Stomach (tissue), 9 donors: ENCODE results near the gene PRDM2. TPM values are rescaled to one million over a fixed set of nuclear protein-coding genes. Genes with fewer than 3 reads are reported as not detected.

Experiments
- DNase-seq, 2 donors: peaks; one replicate each; pipeline versions ENCODE4 v3.0.0 to v3.0.0-alpha.2; 2013 to 2019
- H3K27ac ChIP-seq, 5 donors: fragments of 200-600 bp in 4 of 5; sonication (generic) in 4 of 5; one replicate each; pipeline ENCODE4 v1.5.1; 2013 to 2019; ENCODE audit warnings: mild to moderate bottlenecking in 1 of 5, moderate library complexity in 1 of 5
- H3K27me3 ChIP-seq, 3 donors: fragments of 200-600 bp; sonication (generic); one replicate each; pipeline ENCODE4 v1.5.1; 2017 to 2019; ENCODE audit warnings: mixed run types in 1 of 3
- H3K36me3 ChIP-seq, 4 donors: fragments of 200-600 bp; sonication (generic); 1 replicate in 3 of 4; 2 replicates in 1 of 4; pipeline ENCODE4 v1.5.1; 2016 to 2019
- H3K4me1 ChIP-seq, 4 donors: fragments of 200-600 bp; sonication (generic); one replicate each; pipeline ENCODE4 v1.5.1; 2016 to 2019
- H3K4me3 ChIP-seq, 4 donors: fragments of 200-600 bp; sonication (generic) in 3 of 4; one replicate each; pipeline ENCODE4 v1.5.1; 2016 to 2019; ENCODE audit warnings: mild to moderate bottlenecking in 1 of 4
- H3K9me3 ChIP-seq, 4 donors: fragments of 200-600 bp; sonication (generic); one replicate each; pipeline ENCODE4 v1.5.1; 2016 to 2019
- CTCF ChIP-seq, 7 experiments: fragments of 450-650 bp in 4 of 7; fragments of 200-600 bp in 3 of 7; sonication (generic) in 3 of 7; IDR thresholded peaks; one replicate each; pipeline ENCODE4 v1.5.1; 2016 to 2019; ENCODE audit warnings: antibody characterized with exemption in 7 of 7, control low read depth in 2 of 7, mild to moderate bottlenecking in 1 of 7
- EP300 ChIP-seq: sonication (generic); formaldehyde crosslinking; IDR thresholded peaks from one replicate; pipeline ENCODE4 v1.6.1; 2017; ENCODE audit warnings: antibody characterized with exemption
- POLR2A ChIP-seq, 4 donors: fragments of 450-650 bp; IDR thresholded peaks; one replicate each; pipeline ENCODE4 v1.6.1; 2016; ENCODE audit warnings: antibody characterized with exemption in 4 of 4, control low read depth in 2 of 4, mild to moderate bottlenecking in 1 of 4, moderate library complexity in 1 of 4
- POLR2AphosphoS5 ChIP-seq, 3 donors: sonication (generic); formaldehyde crosslinking; IDR thresholded peaks; one replicate each; pipeline ENCODE4 v1.6.1; 2016; ENCODE audit warnings: antibody characterized with exemption in 3 of 3
- WGBS, 5 donors: extraction: QIAGEN DNeasy Blood & Tissue Kit in 3 of 5; methylation state at CpG; one replicate each; pipeline versions ENCODE4 v1.1.5 to v1.1.7; 2013 to 2018; 5-methylcytosine and 5-hydroxymethylcytosine counted together
- intact Hi-C: fragments of 100-400 bp; cut with DNase I; formaldehyde crosslinking; loops from one replicate; pipeline ENCODE4 v1.15.1; 2023; ENCODE audit warnings: low total_unique reads
- polyA plus RNA-seq, 3 donors: library from polyadenylated mRNA; stranded (reverse); fragments of 200-250 nt; gene quantifications; one replicate each; pipeline ENCODE4 v1.2.3, GENCODE V29; 2013
- total RNA-seq, 5 donors: library from RNA; depleted of rRNA; stranded (reverse); fragments of >200 nt; gene quantifications; one replicate each; pipeline versions ENCODE4 v1.1.0 to v1.2.3, GENCODE V29; 2014 to 2016
- donor health status: healthy with polysubstance abuse.
- donor health status: Bipolar disorder and iron deficiency.
- donor health status: healthy.

The PRDM2 gene
- total and polyA plus RNA-seq, 8 donors, result 10.1 to 77.7 (median 24.8) TPM

DNA sequence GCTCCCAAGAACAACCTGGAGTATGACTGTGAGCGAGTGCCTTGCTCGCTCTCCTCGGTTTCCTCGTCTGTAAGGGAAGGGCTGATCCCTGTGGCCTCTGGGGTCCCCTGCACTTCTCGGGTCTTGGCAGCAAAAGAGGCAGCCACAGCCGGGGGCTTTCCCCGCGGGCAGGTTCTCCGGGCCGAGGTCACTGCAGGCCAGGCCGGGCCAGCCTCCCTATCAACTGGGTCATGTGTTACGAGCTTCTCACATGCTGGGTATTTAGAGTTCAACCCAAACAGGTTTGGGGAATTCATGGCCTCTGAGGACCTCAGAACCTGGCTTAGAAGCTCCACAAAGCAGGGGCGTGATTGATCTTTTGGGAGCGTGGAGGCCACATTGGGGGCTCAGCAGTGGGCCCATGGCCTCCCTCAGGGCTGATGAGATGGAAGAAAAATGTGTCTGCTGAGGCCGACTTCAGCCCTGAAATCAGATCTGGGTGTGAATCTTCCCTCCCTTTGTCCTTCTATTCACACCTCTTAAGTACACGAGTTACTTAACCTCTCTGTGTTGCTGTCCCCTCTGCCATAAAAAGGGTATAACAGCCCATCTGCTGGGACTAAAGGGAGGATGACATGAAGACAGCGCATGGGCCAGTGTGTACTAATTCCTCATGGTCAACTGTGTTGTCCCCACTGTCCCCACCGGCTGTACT, 103.7 kb downstream of the PRDM2 start:
- WGBS, 5 donors, result 88 to 92% (median 89%) methylated on average over 18 of the region's 18 CpGs
- Histone ChIP-seq H3K27ac (no peak overlapping the region), H3K9me3 (no peaks in the 10 kb centered on the region), H3K36me3 (peaks cover 0 to 8% (median 5%) of the 10 kb centered on the region in 4 donors), H3K4me1 (peaks cover 27 to 40% (median 29%) of the 10 kb centered on the region in 4 donors), H3K4me3 (no peak overlapping the region), H3K27me3 (no peaks in the 10 kb centered on the region)
- TF ChIP-seq CTCF (IDR thresholded peaks at IDR 0.05) (no peak), EP300 (no peak), POLR2A (IDR thresholded peaks at IDR 0.05) (no peak), POLR2AphosphoS5 (IDR thresholded peaks at IDR 0.05) (no peak)
- DNase-seq, result no peak
- intact Hi-C loops, result loop anchor here (10.0 kb wide), 1 partner anchor 139 kb away; no protein-coding TSS in a partner anchor

DNA sequence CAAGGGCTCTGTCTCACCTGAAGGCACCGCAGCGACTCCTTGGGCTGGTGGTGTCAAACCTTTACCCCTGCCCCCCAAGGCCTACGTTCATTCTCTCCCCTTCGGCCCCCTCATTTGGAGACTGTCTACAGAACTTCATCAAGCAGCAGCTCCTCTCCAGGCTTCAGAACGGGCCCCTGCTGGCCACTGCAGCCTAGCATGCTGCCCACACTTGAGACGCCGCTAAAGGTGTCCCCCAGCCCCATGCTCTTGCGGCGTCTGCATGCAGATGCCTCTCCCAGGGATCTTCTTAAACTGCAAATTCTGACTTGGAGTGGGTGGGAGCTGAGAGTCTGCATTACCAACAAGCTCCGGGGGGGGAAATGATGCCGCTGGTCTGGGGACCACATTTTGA, 104.2 kb downstream of the PRDM2 start:
- TF ChIP-seq POLR2A (IDR thresholded peaks at IDR 0.05), result no peak
- TF ChIP-seq EP300, result no peak
- WGBS, 5 donors, result 85 to 93% (median 89%) methylated on average over 9 to 11 of the region's 11 CpGs
- Histone ChIP-seq H3K4me1 (peaks cover 26 to 35% (median 28%) of the 10 kb centered on the region in 4 donors), H3K27me3 (no peaks in the 10 kb centered on the region), H3K36me3 (peaks cover 0 to 8% (median 5%) of the 10 kb centered on the region in 4 donors), H3K27ac (no peak overlapping the region), H3K9me3 (no peaks in the 10 kb centered on the region), H3K4me3 (no peak overlapping the region)
- no peak for DNase-seq
- intact Hi-C loops, result loop anchor here (10.0 kb wide), 1 partner anchor 139 kb away; no protein-coding TSS in a partner anchor

GRCh38 chr1:13805431-13805830, 105.4 kb downstream of the PRDM2 start:
- Histone ChIP-seq H3K9me3 (no peaks in the 10 kb centered on the region), H3K27ac (no peak overlapping the region), H3K36me3 (peaks cover 0 to 8% (median 5%) of the 10 kb centered on the region in 4 donors), H3K4me1 (peaks cover 14 to 24% (median 18%) of the 10 kb centered on the region in 4 donors), H3K27me3 (no peaks in the 10 kb centered on the region), H3K4me3 (no peak overlapping the region)
- TF ChIP-seq CTCF (IDR thresholded peaks at IDR 0.05), result no peak
- no peak for TF ChIP-seq POLR2A (IDR thresholded peaks at IDR 0.05)
- TF ChIP-seq POLR2AphosphoS5 (IDR thresholded peaks at IDR 0.05), result no peak
- TF ChIP-seq EP300, result no peak
- 78 to 86% (median 83%) methylated on average over 3 to 5 of the region's 5 CpGs for WGBS, 5 donors
- no peak for DNase-seq
- intact Hi-C loops, result loop anchor here (10.0 kb wide), 1 partner anchor 141 kb away; no protein-coding TSS in a partner anchor

DNA sequence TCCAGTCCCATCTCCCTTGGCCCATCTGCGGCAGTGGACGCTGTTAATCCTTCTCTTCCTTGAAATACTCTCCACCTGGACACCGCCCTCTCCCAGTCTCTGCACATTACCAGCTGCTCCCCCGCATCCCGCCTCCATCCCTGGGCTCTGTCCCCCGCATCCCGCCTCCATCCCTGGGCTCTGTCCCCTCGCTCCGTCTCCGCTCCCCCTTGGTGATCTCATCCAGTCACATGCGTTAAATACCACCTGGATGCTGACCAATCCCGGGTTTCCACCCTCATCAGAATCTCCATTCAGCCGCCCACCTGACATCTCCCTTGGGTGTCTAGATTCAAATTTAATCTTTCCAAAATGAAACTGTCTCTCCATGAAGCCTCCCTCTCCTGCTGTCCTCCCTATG, 106.1 kb downstream of the PRDM2 start:
- Histone ChIP-seq H3K36me3 (peaks cover 0 to 8% (median 5%) of the 10 kb centered on the region in 4 donors), H3K4me3 (no peak overlapping the region), H3K9me3 (no peaks in the 10 kb centered on the region), H3K27ac (no peak overlapping the region), H3K4me1 (peaks cover 7 to 17% (median 12%) of the 10 kb centered on the region in 4 donors), H3K27me3 (no peaks in the 10 kb centered on the region)
- intact Hi-C loops, result loop anchor here (10.0 kb wide), 1 partner anchor 141 kb away; no protein-coding TSS in a partner anchor
- DNase-seq, result no peak
- TF ChIP-seq POLR2A (IDR thresholded peaks at IDR 0.05) (no peak), POLR2AphosphoS5 (IDR thresholded peaks at IDR 0.05) (no peak), EP300 (no peak), CTCF (IDR thresholded peaks at IDR 0.05) (no peak)
- WGBS, 5 donors, result 96 to 98% (median 97%) methylated on average over 13 of the region's 13 CpGs
